ENCODE results near the gene PDYN.

DNA sequence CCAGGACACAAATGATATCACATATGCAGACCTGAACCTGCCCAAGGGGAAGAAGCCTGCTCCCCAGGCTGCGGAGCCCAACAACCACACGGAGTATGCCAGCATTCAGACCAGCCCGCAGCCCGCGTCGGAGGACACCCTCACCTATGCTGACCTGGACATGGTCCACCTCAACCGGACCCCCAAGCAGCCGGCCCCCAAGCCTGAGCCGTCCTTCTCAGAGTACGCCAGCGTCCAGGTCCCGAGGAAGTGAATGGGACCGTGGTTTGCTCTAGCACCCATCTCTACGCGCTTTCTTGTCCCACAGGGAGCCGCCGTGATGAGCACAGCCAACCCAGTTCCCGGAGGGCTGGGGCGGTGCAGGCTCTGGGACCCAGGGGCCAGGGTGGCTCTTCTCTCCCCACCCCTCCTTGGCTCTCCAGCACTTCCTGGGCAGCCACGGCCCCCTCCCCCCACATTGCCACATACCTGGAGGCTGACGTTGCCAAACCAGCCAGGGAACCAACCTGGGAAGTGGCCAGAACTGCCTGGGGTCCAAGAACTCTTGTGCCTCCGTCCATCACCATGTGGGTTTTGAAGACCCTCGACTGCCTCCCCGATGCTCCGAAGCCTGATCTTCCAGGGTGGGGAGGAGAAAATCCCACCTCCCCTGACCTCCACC lies 56.4 kb downstream of the PDYN start:
- TF ChIP-seq, protein P1, sequence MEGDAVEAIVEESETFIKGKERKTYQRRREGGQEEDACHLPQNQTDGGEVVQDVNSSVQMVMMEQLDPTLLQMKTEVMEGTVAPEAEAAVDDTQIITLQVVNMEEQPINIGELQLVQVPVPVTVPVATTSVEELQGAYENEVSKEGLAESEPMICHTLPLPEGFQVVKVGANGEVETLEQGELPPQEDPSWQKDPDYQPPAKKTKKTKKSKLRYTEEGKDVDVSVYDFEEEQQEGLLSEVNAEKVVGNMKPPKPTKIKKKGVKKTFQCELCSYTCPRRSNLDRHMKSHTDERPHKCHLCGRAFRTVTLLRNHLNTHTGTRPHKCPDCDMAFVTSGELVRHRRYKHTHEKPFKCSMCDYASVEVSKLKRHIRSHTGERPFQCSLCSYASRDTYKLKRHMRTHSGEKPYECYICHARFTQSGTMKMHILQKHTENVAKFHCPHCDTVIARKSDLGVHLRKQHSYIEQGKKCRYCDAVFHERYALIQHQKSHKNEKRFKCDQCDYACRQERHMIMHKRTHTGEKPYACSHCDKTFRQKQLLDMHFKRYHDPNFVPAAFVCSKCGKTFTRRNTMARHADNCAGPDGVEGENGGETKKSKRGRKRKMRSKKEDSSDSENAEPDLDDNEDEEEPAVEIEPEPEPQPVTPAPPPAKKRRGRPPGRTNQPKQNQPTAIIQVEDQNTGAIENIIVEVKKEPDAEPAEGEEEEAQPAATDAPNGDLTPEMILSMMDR (IDR thresholded peaks at IDR 0.05; ENCODE audit: low read depth, low read length, poor library complexity, severe bottlenecking), result no peak
- TF ChIP-seq EZH2phosphoT487 (IDR thresholded peaks at IDR 0.05; ENCODE audit: borderline replicate concordance, low read length), result no peak
